Endothelial cell (in vitro differentiated cells): ENCODE results near the gene BRD8. TPM values are rescaled to one million over a fixed set of nuclear protein-coding genes. Genes with fewer than 3 reads are reported as not detected.
"Not testable (repeated sequence)": the region's sequence is repeated elsewhere in the genome, so short reads cannot be mapped to it uniquely, and the experiment has no call there.

Source experiments
- DNase-seq: peaks from one replicate; pipeline ENCODE4 v3.0.0; 2021; ENCODE audit warnings: low spot score
- H3K27ac Mint-ChIP-seq: one replicate; pipeline ENCODE4 v1.8.0; 2021; ENCODE audit warnings: mixed read lengths, inconsistent platforms; ENCODE audit not compliant: unreplicated experiment
- H3K27me3 Mint-ChIP-seq: one replicate; pipeline ENCODE4 v1.8.0; 2021; ENCODE audit warnings: mild to moderate bottlenecking, moderate library complexity, mixed read lengths, inconsistent platforms; ENCODE audit not compliant: unreplicated experiment
- H3K36me3 Mint-ChIP-seq: one replicate; pipeline ENCODE4 v1.8.0; 2021; ENCODE audit warnings: mild to moderate bottlenecking, low read depth, mixed read lengths, inconsistent platforms; ENCODE audit not compliant: unreplicated experiment
- H3K4me1 Mint-ChIP-seq: one replicate; pipeline ENCODE4 v1.8.0; 2021; ENCODE audit warnings: mild to moderate bottlenecking, mixed read lengths, inconsistent platforms; ENCODE audit not compliant: unreplicated experiment
- H3K4me3 Mint-ChIP-seq: one replicate; pipeline ENCODE4 v1.8.0; 2021; ENCODE audit warnings: mild to moderate bottlenecking, mixed read lengths, inconsistent platforms; ENCODE audit not compliant: unreplicated experiment
- H3K9me3 Mint-ChIP-seq: one replicate; pipeline ENCODE4 v1.8.0; 2021; ENCODE audit warnings: mixed read lengths, inconsistent platforms; ENCODE audit not compliant: unreplicated experiment
- total RNA-seq: library from RNA; stranded (reverse); fragmentation: NEBNext Ultra II Directional; extraction: Animal tissue kit (Norgen Biotek cat#: 25700); gene quantifications from one replicate; pipeline ENCODE4 v1.2.1, GENCODE V29; 2021; ENCODE audit not compliant: unreplicated experiment
- TF ChIP-seq, protein P1 (sequence below): fragments of 200-600 bp; sonication (generic); IDR thresholded peaks from one replicate; pipeline ENCODE4 v1.5.0; 2021; ENCODE audit warnings: antibody characterized with exemption; ENCODE audit not compliant: unreplicated experiment

BRD8 gene
- total RNA-seq, 1 donor from 2014 or later, result 52.0 TPM

DNA sequence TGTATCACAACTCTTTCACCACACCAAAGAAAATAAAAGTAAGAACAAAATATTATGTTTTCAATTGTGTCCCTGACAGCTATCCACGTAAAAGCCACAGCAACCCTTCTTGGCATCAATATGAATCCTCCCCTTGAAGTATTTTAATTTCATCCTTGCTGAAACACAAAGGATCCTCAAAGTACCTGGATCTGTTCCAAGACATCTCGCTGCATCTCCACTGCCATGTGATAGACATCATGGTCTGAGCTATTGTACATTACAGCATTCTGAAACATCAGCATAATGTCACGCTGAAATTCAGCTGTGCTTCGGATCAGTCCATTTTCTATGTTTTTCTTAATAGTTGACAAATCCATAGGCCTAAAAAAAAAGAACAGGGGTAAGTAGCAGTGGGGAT is 17.7 kb downstream of the BRD8 start:
- no peaks in the 10 kb centered on the region for H3K27me3 Mint-ChIP-seq
- no peak for DNase-seq
- TF ChIP-seq, protein P1, sequence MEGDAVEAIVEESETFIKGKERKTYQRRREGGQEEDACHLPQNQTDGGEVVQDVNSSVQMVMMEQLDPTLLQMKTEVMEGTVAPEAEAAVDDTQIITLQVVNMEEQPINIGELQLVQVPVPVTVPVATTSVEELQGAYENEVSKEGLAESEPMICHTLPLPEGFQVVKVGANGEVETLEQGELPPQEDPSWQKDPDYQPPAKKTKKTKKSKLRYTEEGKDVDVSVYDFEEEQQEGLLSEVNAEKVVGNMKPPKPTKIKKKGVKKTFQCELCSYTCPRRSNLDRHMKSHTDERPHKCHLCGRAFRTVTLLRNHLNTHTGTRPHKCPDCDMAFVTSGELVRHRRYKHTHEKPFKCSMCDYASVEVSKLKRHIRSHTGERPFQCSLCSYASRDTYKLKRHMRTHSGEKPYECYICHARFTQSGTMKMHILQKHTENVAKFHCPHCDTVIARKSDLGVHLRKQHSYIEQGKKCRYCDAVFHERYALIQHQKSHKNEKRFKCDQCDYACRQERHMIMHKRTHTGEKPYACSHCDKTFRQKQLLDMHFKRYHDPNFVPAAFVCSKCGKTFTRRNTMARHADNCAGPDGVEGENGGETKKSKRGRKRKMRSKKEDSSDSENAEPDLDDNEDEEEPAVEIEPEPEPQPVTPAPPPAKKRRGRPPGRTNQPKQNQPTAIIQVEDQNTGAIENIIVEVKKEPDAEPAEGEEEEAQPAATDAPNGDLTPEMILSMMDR, result no peak
- peak overlapping the region; percentile 12 for H3K4me3 Mint-ChIP-seq
- H3K9me3 Mint-ChIP-seq, result no peaks in the 10 kb centered on the region
- H3K4me1 Mint-ChIP-seq, result peaks cover 2% of the 10 kb centered on the region
- H3K27ac Mint-ChIP-seq, result no peak overlapping the region
- peaks cover 60% of the 10 kb centered on the region for H3K36me3 Mint-ChIP-seq

DNA sequence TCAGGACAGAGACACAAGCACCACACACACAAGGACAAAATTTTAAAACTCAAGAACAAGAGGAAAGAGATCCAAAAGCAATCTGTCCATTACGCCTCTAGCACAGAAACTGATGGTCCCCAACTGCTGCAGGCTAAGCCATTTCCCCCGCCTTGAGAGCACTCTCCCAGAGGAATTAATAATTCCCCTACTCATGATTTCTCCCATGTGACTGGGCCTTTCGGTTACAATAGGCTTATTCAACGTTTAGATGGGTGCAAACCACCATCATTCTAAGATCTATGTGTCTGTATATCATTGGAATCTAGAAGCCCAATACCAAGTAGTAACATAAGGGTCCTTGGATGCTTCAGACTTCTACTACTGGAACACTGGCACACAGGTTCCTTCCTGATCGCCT is 18.8 kb downstream of the BRD8 start:
- Mint-ChIP-seq H3K4me3 (peak overlapping the region; percentile 17), H3K27me3 (no peaks in the 10 kb centered on the region), H3K4me1 (peaks cover 2% of the 10 kb centered on the region), H3K9me3 (no peaks in the 10 kb centered on the region), H3K27ac (no peak overlapping the region), H3K36me3 (peaks cover 52% of the 10 kb centered on the region)
- TF ChIP-seq, protein P1, result no peak
- DNase-seq, result no peak

DNA sequence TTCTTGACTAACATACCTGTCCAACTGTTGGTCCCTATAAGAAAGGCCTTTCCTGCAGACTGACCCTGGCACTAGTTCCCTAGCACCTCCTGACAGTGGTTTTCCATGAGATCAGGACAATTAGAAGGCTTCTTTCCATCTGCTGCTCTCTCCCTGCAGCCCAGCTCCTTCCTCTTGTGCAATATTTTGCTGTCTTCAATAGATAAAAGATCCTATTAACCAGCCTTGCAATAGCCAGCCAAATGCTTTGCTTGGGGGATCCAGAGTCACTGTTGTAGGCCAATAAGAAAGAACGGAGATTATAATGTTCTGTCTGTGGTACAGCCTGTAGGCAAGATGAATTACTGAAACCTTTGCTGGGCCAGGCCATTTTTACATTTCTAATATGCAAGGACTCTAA is 20.8 kb downstream of the BRD8 start:
- Mint-ChIP-seq H3K4me1 (no peaks in the 10 kb centered on the region), H3K27me3 (no peaks in the 10 kb centered on the region), H3K27ac (no peak overlapping the region), H3K9me3 (no peaks in the 10 kb centered on the region), H3K4me3 (no peak overlapping the region), H3K36me3 (peaks cover 36% of the 10 kb centered on the region)
- TF ChIP-seq, protein P1, result no peak
- DNase-seq, result no peak

DNA sequence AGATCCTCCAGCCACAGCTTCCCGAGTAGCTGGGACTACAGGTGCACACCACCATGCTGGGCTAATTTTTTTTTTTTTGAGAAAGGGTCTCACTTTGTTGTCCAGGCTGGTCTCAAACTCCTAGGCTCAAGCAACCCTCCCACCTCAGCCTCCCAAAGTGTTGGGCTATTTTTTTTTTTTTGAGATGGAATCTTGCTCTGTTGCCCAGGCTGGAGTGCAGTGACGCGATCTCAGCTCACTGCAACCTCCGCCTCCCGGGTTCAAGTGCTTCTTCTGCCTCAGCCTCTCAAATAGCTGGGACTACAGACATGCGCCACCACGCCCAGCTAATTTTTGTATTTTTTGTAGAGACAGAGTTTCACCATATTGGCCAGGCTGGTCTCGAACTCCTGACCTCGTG is 22.5 kb downstream of the BRD8 start:
- H3K27me3 Mint-ChIP-seq, H3K9me3 Mint-ChIP-seq, H3K4me3 Mint-ChIP-seq, H3K27ac Mint-ChIP-seq, H3K4me1 Mint-ChIP-seq, DNase-seq: not testable (repeated sequence)
- H3K36me3 Mint-ChIP-seq, result peaks cover 35% of the 10 kb centered on the region

DNA sequence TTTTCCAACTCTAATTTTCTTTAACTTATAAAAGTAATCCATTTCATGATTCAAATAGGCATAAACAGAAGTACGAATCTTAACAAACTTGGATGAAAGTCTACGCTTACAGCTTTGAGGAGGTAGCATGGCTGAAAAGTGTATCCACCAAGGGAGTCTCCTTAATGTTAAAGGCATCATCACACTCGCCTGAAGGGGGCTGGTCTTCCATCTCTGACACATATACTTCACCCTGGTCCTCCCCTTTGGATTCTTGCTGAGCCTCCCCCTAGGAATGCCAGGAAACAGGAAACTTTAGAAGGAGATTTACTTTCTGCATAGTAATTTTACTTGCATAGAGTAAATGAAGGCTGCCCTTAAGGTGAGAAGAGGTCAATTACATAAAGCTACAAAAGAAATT is 28.9 kb downstream of the BRD8 start:
- Mint-ChIP-seq H3K9me3 (no peaks in the 10 kb centered on the region), H3K4me3 (no peak overlapping the region), H3K36me3 (no peaks in the 10 kb centered on the region), H3K27ac (no peak overlapping the region), H3K4me1 (peaks cover 3% of the 10 kb centered on the region), H3K27me3 (peaks cover 2% of the 10 kb centered on the region)
- TF ChIP-seq, protein P1, result no peak
- DNase-seq, result peak; percentile 30

DNA sequence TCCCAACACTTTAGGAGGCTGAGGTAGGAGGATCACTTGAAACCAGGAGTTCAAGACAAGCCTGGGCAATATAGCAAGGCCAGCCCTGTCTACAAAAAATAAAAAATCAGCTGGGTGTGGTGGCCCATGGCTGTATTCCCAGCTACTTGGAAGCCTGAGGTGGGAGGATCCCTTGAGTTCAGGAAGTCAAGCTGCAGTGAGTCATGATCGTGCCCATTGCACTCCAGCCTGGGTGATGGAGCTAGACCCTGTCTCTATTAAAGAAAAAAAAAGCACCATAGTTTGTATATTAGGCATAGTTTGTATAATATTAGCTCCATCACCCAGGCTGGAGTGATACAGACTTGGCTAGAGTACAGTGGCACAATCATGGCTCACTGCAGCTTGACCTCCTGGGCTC is 29.6 kb downstream of the BRD8 start:
- Mint-ChIP-seq H3K4me3 (no peak overlapping the region), H3K36me3 (no peaks in the 10 kb centered on the region), H3K4me1 (peaks cover 3% of the 10 kb centered on the region), H3K27me3 (peaks cover 2% of the 10 kb centered on the region), H3K27ac (no peak overlapping the region), H3K9me3 (no peaks in the 10 kb centered on the region)
- TF ChIP-seq, protein P1, result no peak
- no peak for DNase-seq

DNA sequence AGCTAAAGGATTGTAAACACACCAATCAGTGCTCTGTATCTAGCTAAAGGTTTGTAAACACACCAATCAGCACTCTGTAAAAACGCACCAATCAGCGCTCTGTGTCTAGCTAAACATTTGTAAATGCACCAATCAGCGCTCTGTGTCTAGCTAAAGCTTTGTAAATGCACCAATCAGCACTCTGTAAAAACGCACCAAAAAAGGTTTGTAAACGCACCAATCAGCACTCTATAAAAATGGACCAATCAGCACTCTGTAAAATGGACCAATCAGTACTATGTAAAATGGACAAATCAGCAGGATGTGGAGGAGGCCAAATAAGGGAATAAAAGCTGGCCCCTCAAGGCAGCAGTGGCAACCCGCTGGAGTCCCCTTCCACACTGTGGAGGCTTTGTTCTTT is 34.9 kb downstream of the BRD8 start:
- H3K4me3 Mint-ChIP-seq, H3K9me3 Mint-ChIP-seq, H3K27me3 Mint-ChIP-seq, H3K4me1 Mint-ChIP-seq, H3K27ac Mint-ChIP-seq, H3K36me3 Mint-ChIP-seq, DNase-seq: not testable (repeated sequence)
